UCSD-AML1 (cell line): ENCODE results near the gene SAPCD2.
"Not testable (repeated sequence)": the region's sequence is repeated elsewhere in the genome, so short reads cannot be mapped to it uniquely, and the experiment has no call there.

ENCODE experiments used
- DNase-seq: peaks from one replicate; lab custom pipeline; 2025; ENCODE audit not compliant: unreplicated experiment; lab: John Stamatoyannopoulos, UW

SAPCD2 gene

DNA sequence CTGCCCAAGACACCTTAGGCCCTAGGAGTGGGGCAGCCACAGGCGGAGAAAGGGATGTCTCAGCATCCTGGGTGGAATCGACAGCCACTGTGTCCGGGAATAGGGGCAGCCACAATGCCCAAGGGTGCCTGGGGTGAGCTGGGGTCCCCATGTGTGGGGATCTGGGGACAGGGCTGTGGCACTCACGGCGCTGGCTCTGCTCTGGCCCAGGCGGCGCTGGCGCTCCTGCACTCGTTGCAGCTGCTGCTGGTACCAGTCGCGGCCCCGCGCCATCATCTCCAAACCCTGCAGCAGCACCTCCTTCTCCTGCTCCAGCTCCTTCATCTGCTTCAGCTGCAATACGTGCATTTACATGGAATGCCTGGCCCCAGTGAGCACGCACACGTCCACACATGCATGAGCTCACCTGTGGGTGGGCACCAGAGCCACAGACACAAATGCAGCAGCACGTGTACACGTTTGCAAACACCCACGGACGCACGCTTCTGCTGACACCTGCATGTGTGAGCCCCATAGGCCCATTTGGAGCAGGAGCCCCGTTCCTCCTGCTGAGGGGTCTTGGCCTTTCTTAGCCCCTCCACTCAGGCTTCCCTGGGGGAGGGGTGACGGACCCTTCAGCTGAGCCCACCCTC lies 4.9 kb downstream of the SAPCD2 start:
- DNase-seq: no peak

DNA sequence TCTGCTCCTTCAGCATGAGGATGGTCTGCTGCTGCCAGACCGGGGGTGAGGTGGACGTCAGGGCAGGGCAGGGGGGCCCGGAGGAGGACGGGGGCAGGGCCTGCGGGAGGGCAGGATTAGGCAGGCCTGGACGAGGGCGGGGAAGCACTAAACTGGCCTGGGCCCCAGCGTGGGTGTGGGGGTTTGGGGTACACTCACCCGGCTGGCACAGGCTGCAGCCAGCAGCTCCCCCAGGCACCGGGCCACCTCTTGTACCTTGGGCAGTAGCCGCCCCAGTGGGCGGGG lies 5.5 kb downstream of the SAPCD2 start:
- no peak for DNase-seq

DNA sequence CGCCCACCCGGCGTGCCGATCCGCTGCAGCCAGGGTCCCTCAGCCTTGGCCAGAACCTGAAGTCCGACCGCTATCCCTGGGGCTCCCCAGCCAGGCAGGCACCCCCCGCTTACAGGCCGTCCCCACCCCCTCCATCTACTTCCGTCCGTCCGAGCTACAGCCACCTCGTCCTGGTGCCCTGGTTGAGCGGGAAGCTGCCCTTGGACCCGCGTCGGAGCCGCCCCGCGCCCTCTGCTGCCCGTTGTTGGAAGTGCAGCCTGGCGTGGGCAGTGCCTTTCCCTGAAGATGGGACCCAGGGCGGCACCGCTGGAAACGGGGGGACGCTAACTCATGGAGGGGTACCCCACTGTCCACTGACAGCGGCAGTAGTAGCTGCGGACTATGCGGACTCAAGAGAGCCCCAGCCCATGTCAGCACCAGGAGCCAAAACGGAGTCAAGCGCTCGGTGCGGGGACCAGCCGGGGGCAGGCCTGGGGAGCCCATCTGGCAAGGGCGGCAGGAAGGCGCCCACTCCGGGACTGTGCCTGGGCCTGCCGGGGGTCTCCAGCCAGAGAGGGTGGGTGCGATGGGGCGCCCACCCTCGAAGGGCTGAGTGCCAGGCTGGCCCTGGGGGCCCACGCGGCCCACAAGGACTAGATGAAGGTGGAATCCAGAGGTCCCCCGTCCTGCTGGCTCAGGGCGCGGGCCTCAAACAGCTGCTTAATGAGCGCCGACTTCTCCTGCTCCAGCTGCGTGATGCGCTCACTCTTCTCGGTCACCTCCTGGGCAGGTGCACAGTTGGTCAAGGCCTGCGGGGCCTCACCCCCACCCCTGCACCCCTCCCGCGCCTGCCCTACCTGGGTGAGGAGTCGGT lies 6.1 kb downstream of the SAPCD2 start:
- DNase-seq: peak; percentile 60

DNA sequence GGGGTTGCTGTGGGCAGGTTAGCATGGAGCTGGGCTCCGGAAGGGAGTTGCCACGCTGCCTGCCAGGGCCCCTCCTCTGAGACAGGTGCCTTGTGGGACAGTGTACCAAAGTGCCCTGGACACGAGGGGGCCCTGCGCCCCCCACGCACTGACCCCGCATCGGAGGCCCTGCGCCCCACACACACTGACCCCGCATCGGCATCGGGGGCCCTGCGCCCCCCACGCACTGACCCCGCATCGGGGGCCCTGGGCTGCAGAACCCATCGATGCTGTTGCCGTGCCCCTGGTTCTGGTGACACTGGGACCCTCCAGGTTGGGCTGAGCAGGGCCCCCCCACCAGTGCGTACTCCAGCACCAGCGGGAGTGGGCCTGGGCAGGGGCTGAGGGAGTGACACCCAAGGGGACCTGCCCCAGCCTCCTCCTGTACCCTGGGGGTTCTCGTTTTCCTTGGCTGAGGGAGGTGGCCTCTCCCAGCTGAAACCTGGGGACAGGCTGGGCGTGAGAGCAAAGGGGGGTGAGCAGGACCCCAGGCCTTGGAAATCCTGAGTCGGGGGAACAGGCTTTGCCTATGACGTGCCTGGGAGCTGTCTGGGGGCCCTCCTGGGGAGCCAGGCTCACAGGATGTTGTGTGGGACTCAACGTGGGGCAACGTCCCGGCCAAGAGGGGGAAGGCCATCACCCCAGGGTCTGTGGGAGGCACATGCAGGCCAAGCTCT lies 6.9 kb downstream of the SAPCD2 start:
- no peak for DNase-seq

DNA sequence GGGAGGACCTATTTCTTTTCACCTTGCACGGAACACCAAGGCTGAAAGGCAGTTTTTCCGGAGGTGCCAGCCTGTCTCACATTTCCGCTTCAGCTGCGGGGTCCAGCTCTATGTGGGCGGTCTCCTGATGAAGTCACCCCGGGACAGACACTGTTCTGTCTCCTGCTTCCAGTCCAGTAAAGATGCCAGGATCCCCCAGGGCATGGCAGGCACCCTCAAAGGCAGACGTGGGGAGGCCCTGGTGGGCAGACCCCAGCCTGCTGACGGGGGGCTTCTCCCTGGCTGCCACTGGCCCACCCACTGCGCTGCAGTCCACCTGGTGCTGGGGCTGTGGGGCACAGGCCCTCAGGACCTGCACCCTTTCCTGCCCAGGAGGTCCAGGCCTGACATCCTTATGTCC lies 7.6 kb downstream of the SAPCD2 start:
- DNase-seq: not testable (repeated sequence)

DNA sequence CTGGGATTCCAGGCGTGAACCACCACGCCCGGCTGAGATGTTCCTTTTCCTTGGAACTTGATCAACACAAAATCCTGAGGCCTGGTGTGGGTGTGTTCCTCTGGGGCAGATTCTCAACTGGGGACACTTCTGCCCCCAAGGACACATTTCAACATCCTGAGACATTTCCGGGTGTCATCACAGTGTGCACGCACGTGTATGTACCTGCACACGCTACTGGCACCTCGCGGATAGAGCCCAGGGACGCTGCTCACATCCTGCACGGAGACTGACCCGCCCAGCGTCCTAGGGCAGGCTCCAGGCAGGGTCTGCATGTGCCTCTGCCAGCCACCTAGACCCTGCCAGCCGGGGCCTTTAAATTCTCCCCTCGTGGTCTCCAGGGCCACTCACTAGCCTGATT lies 8.0 kb downstream of the SAPCD2 start:
- no peak for DNase-seq

DNA sequence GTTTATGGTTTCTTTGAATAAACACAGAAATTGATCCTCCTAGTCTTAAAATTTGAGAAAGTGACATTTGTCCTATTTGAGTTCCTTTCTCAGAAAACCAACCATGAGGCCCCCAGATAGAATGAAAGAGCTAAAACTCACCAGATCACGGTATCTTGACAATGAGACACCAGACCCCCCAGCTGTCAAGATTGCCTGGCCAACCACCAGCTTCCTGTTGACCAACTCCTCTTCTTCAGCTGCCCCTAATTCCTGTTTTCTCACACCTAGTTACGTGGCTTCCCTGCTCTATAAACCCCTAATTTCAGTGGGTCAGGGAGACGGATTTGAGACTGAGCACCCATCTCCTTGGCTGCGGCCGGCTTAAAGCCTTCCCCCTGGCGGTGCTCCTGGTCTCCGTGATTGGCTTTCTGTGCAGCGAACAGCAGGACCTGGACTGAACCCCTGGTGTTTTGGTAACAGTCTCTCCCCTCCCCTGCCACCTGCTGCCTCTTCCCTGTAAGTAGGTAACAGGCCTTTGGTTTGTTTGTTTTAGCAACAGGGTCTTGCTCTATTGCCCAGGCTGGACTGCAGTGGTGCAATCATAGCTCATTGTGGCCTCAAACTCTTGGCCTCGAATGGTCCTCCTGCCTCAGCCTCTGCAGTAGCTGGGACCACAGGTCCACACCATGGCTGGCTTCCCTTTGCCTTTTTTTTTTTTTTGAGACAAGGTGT lies 11.7 kb downstream of the SAPCD2 start:
- no peak for DNase-seq

DNA sequence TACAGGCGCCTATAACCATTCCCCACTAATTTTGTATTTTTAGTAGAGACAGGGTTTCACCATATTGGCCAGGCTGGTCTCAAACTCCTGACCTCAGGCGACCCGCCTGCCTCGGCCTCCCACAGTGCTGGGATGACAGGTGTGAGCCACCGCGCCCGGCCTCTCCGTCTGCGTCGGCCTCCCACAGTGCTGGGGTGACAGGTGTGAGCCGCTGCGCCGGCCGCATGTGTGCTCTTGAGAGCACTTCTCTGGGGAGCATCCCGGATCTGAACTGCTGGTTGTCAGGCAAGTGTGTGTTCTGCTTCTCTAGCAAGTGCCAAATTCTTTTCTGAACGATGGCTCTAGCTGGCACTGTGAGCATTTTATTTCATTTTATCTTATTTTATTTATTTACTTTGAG lies 12.8 kb downstream of the SAPCD2 start:
- no peak for DNase-seq

DNA sequence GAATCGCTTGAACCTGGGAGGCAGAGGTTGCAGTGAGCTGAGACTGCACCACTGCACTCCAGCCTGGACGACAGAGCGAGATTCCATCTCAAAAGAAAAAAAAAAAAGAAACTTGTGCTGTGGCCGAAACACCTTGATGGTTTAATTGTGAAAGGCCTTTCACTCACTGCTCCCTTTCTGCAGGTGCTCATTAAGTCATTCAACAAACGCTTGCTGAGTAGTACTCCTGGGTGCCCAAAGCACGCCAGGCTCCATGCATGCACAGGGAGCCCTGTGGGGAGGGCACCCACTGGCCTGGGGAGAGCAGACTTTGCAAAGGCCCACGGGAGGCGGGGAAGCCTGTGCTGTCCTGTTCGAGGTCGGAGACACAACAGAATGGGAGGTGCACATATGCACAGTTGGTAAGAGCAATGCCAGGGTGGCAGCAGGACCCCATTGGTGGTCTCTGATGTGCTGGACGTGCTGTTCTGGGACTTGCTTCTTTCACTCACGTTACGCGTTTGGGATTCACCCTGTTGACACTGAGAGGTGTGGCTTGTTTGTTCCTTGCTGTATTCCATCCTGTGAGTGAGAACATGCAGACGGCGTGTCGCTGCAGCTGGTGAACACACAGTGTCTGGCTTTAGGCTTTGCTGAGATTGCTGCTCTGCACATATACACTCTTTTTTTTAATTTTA lies 13.5 kb downstream of the SAPCD2 start:
- no peak for DNase-seq

DNA sequence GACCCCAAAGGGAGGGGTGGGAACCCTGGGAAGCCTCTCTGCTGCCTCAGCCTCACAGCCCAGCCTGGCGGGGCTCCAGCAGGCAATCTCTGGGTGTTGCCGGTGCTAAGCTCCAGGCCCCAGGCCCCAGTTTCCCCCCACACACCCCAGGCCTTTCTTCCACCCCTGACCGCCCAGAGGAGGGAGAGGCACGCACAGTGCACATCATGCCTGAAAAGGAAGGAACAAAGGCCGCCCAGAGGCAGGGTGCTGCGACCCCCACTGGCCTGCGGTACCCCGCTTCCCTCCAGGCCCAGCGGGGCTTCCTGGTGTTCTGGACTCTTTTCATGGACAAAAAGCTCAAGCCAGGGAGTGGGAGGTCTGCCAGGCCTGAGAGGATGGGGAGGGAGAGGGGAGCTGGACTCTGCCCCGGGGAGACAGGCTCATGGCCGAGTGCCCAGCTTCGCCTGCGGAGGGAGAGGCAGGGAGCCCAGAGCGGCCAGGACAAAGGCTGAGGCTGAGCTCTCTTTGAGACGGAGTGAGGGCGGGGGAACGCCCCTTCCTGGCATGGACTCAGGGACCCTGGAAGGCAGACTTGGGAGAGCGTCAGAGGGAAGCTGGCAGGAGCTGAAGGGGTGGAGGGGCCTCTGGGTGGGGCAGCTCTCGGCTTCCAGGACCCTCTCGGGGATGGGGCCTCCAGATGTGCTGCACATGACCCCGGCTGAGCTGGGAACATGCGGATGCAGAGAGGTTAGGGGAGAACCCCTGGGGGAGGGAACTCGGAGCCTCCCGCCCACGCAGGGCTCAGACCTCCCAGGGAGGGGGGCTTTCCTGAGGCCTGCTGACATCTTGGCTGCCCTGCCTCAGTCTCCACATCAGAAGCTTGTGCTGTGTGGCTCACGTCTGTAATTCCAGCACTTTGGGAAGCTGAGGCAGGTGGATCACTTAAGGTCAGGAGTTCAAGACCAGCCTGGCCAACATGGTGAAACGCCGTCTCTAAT lies 14.7 kb downstream of the SAPCD2 start:
- DNase-seq: no peak

DNA sequence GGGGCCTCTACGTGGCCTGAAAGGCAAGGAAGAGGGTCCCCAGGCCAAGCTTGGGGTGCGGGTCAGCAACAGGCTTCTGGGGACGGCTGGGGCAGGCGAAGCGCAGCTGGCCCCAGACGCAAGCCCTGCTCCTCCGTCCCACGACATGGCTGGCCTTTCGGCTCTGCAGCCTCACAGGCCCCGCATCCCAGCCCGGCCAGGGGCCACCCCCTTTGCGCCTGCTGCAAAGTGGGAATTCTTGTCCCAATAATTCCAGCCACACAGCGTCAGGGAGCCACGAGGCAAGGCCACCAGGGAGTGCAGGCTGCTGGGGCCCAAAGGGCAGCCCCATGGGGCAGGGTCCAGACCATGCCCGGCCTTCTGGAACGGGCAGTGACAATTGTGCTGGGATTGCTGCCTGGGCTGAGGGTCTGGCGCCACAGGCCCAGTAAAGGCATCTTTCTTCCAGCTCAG lies 15.4 kb downstream of the SAPCD2 start:
- DNase-seq: no peak

DNA sequence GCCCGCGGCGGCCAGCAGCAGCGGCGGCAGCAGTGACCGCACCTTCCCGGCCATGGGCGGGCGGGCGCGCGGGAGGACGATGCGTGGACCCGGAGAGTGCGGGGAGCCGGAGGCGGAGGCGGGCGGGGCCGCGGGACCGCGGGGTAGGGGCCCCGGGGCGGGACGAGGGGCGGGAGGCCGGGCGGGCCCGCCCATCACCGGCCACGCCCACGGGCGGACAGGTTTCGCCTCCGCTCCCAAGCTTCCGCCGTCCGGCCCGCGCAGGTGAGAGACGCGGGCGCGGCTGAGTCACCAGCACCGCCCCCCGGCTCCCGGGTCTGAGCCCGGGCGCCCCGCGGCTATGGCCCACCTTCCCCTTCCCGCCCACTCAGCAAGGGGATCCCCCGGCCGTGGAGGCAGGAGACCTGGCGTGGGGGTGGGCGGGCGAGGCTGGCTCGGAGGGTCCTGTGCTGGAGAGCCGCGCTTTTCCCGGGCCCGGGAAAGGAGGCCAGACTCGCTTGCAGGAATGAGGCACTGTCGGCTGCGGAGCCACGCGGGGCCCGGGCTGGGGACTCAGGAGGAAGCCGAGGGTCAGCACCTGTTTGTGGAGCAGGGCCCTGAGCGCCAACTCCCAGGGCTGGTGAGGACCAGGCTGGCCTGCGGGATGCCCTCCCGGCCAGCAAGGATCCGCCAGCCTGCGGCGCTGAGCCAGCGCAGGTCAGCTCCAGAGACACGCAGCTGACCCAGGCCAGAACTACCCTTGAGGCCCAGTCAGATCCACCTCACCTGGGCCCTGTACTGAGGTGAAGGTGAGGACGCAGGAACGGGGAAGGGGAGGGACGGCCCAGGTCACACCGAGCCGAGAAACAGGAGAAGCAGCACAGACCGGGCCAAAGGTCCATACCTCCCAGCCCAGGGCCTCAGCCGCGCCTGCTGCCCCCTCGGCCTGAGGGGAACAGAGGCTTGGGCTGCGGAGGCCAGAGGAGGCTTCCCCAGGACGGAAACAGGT lies 16.1 kb downstream of the SAPCD2 start, which contains the start of gene ENTPD2:
Gene ENTPD2, minus strand, starts transcription at position 118 of the 988 bp plus-strand sequence. Its CDS starts 64 bp downstream, at position 54.
- no peak for DNase-seq

DNA sequence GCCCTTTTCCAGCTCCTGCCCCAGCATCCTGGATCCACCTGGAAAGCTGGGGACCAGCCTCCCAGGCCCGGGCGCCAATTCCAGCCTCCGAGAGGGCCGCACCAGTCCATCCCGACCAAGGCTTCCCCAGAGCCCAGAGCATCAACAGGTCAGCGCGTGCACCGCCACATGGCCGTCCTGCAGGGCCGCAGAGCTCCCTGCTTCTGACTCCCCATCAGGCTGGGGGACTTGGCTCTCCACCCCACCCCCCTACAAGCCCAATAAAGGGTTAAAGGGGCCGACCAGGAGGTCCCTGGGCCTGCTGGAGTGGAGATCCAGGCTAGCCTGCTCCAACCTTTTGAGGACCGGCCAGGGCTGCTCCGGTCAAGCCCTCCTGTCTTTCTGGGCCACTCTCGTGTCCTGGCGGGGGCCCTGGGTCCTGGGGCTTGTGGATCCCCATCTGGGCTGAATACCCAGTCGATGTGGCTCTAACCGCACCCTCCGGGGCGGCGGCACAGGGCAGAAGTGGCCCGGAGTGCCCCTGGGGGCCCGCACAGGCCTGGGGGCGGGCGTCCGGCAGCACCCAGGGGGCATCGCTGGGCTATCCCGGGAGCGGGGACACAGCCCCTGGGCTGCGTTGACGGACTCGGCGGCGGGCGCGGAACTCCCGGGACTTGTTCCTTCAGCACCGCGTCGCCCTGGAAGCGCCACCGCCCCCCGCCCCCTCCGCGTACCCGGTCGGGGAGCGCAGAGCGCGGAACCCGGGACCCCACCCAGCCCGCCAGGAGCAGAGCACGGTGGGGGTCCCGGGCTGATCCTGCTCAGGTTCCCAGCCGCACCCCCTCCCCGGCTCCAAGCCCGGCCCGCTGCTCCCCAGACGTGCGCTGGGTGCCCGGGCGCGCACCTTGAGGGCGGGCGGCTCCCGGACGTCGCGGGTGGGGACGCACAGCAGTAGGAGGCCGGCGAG lies 17.1 kb downstream of the SAPCD2 start:
- no peak for DNase-seq

DNA sequence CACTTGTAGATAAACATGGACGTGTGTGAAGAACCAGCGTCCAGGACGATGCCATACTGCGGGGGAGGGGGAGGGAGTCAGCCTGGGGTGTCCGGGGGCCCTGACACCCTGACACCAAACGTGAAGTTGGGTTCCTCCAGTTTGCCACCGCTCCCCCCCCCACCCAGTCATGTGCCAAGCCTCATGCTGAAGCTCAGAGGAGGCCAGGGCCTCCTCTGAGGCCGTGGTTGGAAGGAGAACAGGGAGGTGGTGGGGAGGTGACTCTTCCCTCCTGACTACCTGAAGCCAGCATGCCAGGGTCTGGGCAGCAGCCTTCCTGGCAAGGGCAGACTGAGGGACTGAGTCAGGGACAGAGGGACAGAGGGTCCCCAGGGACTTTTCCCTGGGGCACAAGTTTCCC lies 18.1 kb downstream of the SAPCD2 start:
- no peak for DNase-seq

DNA sequence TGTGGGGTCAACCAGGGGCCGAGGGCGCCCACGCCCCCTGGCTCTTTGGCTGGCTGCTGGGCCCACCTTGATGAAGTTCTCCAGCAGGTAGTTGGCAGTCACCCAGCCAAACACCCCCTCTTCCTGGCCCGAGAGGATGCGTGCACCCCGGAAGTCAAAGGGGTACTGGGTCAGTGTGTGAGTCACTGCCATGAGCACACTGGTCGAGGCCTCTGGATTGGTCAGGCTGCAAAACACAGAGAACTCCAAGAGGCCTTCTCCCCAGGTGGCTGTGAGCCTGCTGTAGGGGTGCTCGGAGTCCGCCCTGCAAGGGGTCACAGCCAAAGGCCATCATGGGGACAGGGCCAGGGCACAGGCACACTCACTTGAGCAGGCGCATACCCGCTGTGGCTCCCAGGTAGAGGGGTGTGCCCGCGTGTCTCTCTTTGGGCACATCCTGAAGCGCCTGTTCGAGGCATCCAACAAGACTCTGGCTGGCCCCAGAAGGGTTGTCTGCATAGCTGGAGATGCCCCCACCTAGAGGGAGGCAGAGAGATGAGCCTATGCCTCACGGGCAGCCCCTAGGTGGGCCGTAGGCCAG lies 19.1 kb downstream of the SAPCD2 start:
- no peak for DNase-seq

DNA sequence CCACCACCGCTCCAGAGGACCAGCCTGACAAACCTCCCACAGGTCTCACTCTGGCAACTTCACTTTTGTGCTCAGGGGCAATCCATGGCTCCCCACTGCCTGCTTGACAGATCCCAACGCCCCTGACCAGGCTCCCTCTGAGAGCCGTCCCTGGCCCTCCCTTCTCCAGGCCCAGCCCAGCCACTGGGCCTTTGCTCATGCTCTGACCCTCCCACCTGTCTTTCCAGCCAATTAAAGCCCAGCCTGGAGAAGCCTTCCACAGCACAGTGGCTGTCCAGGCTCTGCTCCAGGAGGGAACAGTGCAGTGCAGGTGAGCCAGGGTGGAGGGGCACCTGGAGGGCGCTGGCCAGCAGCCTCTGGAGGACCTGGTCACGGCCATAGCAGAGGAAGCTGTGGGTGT lies 19.8 kb downstream of the SAPCD2 start:
- no peak for DNase-seq
